Measurements from ENCODE around the gene LAPTM5. TPM values are rescaled to one million over a fixed set of nuclear protein-coding genes. Genes with fewer than 3 reads are reported as not detected.

Gene LAPTM5
- total and polyA plus RNA-seq, 2 of the 8 experiments (the other 6 are each of a cell fraction or from before 2014, with no cell fraction given): 0.37 to 1.4 TPM

- TF ChIP-seq CHD7 (IDR thresholded peaks at IDR 0.05; ENCODE audit: insufficient replicate concordance, low read length) (no peak), KDM5A (IDR thresholded peaks at IDR 0.05; ENCODE audit: low read length) (no peak), MAFK (IDR thresholded peaks at IDR 0.05; ENCODE audit: low read depth, low read length) (no peak), KDM1A (IDR thresholded peaks at IDR 0.05; ENCODE audit: borderline replicate concordance, low read length) (no peak), ATF3 (IDR thresholded peaks at IDR 0.05; ENCODE audit: insufficient read depth, low read depth, low read length) (no peak), POLR2A (IDR thresholded peaks at IDR 0.05; ENCODE audit: control extremely low read depth in 1 of 2, low read depth in 2 of 2, low read length in 2 of 2) (no peak), EP300 (IDR thresholded peaks at IDR 0.05; ENCODE audit: borderline replicate concordance in 1 of 2, low read depth in 2 of 2, low read length in 2 of 2) (no peak), USF2 (IDR thresholded peaks at IDR 0.05; ENCODE audit: low read length) (no peak)
Observed at GRCh38 chr1:30755334-30755733, 2.2 kb downstream of the LAPTM5 start (continued).
